ENCODE results near the gene GTSE1.

- TF ChIP-seq EZH2 (IDR thresholded peaks at IDR 0.05; ENCODE audit: insufficient read depth, poor library complexity, severe bottlenecking) (no peak), EZH2phosphoT487 (IDR thresholded peaks at IDR 0.05; ENCODE audit: insufficient read depth, low read depth) (no peak)
Observed at GRCh38 chr22:46319319-46319718, 22.6 kb downstream of the GTSE1 start.
